Measurements from ENCODE around the gene MAPK11. TPM values are rescaled to one million over a fixed set of nuclear protein-coding genes. Genes with fewer than 3 reads are reported as not detected.

The MAPK11 gene
- polyA plus RNA-seq, 1 donor (not counting 4 experiments of a cell fraction or from before 2014, with no cell fraction given): 4.6 TPM

GRCh38 chr22:50251477-50252081, 18.6 kb downstream of the MAPK11 start:
- TF ChIP-seq CTCF (optimal IDR thresholded peaks at IDR 0.05 in 1 of 3, IDR thresholded peaks at IDR 0.05 in 1 of 3, conservative IDR thresholded peaks at IDR 0.05 in 1 of 3; ENCODE audit: extremely low read depth in 1 of 3, insufficient read depth in 2 of 3, low read length in 3 of 3) (no peak), EZH2 (IDR thresholded peaks at IDR 0.05; ENCODE audit: low read length) (no peak)
- dilution Hi-C loops (cut with MboI; ENCODE audit: extremely low pct_ligation_motif_present, low sequenced_read_pairs): no loop called here
- H3K9me3 ChIP-seq (ENCODE audit: control insufficient read depth, low read depth, low read length): no peaks in the 10 kb centered on the region
- no peak overlapping the region for H3K27ac ChIP-seq (ENCODE audit: control insufficient read depth, insufficient read depth, low read length)
- H3K4me2 ChIP-seq (ENCODE audit: control insufficient read depth, extremely low read depth, insufficient read depth, low read depth, low read length): peak overlapping the region; percentile 83
- FAIRE-seq (no peak), DNase-seq (ENCODE audit: low read depth, low spot score) (no peak)
- H2AFZ ChIP-seq (ENCODE audit: control insufficient read depth, low read length): peak overlapping the region; percentile 6
- peaks cover 2% of the 10 kb centered on the region for H3K79me2 ChIP-seq (ENCODE audit: control insufficient read depth, insufficient read depth, low read length)
- H3K9ac ChIP-seq (ENCODE audit: control insufficient read depth, extremely low read depth, insufficient read depth, low read length): no peak overlapping the region
- peaks cover 6% of the 10 kb centered on the region for H3K4me1 ChIP-seq (ENCODE audit: control insufficient read depth, extremely low read depth, insufficient read depth, low read length)
- H4K20me1 ChIP-seq (ENCODE audit: control insufficient read depth, extremely low read depth, insufficient read depth, low read length): no peaks in the 10 kb centered on the region
- no peaks in the 10 kb centered on the region for H3K9me1 ChIP-seq (ENCODE audit: control insufficient read depth, extremely low read depth, insufficient read depth, low read length)
- H3K27me3 ChIP-seq (ENCODE audit: control insufficient read depth, extremely low read depth, insufficient read depth, low read length): no peaks in the 10 kb centered on the region
- H3K4me3 ChIP-seq (ENCODE audit: control insufficient read depth in 2 of 3, extremely low read depth in 1 of 3, insufficient read depth in 2 of 3, low read depth in 1 of 3, low read length in 3 of 3): peak overlapping the region; percentile 46 to 75 (median 74)
- H3K36me3 ChIP-seq (ENCODE audit: control insufficient read depth in 2 of 2, extremely low read depth in 1 of 2, insufficient read depth in 2 of 2, low read length in 2 of 2): peaks cover 5 to 9% of the 10 kb centered on the region in 2 experiments

GRCh38 chr22:50250555-50251476, 19.4 kb downstream of the MAPK11 start, which contains the start of gene HDAC10:
TSS of gene HDAC10 (minus strand) at chr22:50251265. CDS start at chr22:50251032, 233 bp downstream.
- Histone ChIP-seq H3K79me2 (ENCODE audit: control insufficient read depth, insufficient read depth, low read length) (peaks cover 10% of the 10 kb centered on the region), H3K36me3 (ENCODE audit: control insufficient read depth in 2 of 2, extremely low read depth in 1 of 2, insufficient read depth in 2 of 2, low read length in 2 of 2) (peaks cover 7 to 9% of the 10 kb centered on the region in 2 experiments), H3K9me1 (ENCODE audit: control insufficient read depth, extremely low read depth, insufficient read depth, low read length) (no peaks in the 10 kb centered on the region), H3K4me3 (ENCODE audit: control insufficient read depth in 2 of 3, extremely low read depth in 1 of 3, insufficient read depth in 2 of 3, low read depth in 1 of 3, low read length in 3 of 3) (peak within 1 kb of the TSS; percentile 72 to 75 (median 74)), H4K20me1 (ENCODE audit: control insufficient read depth, extremely low read depth, insufficient read depth, low read length) (no peaks in the 10 kb centered on the region), H3K27me3 (ENCODE audit: control insufficient read depth, extremely low read depth, insufficient read depth, low read length) (no peaks in the 10 kb centered on the region), H3K4me2 (ENCODE audit: control insufficient read depth, extremely low read depth, insufficient read depth, low read depth, low read length) (peak within 1 kb of the TSS; percentile 83), H3K27ac (ENCODE audit: control insufficient read depth, insufficient read depth, low read length) (peak within 1 kb of the TSS; percentile 52), H3K4me1 (ENCODE audit: control insufficient read depth, extremely low read depth, insufficient read depth, low read length) (peaks cover 9% of the 10 kb centered on the region), H3K9ac (ENCODE audit: control insufficient read depth, extremely low read depth, insufficient read depth, low read length) (peak within 1 kb of the TSS; percentile 81), H2AFZ (ENCODE audit: control insufficient read depth, low read length) (peak within 1 kb of the TSS; percentile 73), H3K9me3 (ENCODE audit: control insufficient read depth, low read depth, low read length) (no peaks in the 10 kb centered on the region)
- dilution Hi-C loops (cut with MboI; ENCODE audit: extremely low pct_ligation_motif_present, low sequenced_read_pairs): no loop called here
- TF ChIP-seq EZH2 (IDR thresholded peaks at IDR 0.05; ENCODE audit: low read length) (no peak), CTCF (optimal IDR thresholded peaks at IDR 0.05 in 1 of 3, IDR thresholded peaks at IDR 0.05 in 1 of 3, conservative IDR thresholded peaks at IDR 0.05 in 1 of 3; ENCODE audit: extremely low read depth in 1 of 3, insufficient read depth in 2 of 3, low read length in 3 of 3) (no peak)
- DNase-seq (ENCODE audit: low read depth, low spot score): no peak
- no peak for FAIRE-seq

Measured in keratinocyte (primary cell).